Measurements from ENCODE around the gene S100A5.
"Not testable (repeated sequence)": the region's sequence is repeated elsewhere in the genome, so short reads cannot be mapped to it uniquely, and the experiment has no call there.

S100A5 gene

DNA sequence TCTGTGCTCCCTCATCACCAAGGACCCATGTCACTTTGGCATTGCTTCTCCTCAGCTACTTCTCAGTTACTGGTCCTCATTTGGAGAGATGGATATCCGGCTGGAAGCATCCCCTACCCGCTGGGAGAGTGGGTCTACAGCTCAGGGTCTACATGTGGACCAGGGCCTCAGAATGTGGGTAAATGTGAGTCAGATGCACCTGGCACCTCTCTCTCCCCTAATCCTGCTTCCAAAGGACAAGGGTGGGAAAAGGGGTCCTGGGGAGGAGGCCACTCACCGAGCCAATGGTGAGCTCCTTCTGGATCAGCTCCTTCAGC lies 5.9 kb downstream of the S100A5 start:
- Histone ChIP-seq H3K9ac (ENCODE audit: low read length) (no peak overlapping the region), H3K4me1 (ENCODE audit: control insufficient read depth, low read depth, low read length) (peaks cover 31% of the 10 kb centered on the region), H3K27me3 (ENCODE audit: control insufficient read depth, insufficient read depth, low read length) (peaks cover 6% of the 10 kb centered on the region), H3K4me3 (ENCODE audit: low read length) (no peak overlapping the region), H3K9me3 (ENCODE audit: control insufficient read depth, low read depth, low read length) (no peaks in the 10 kb centered on the region), H3K36me3 (ENCODE audit: control insufficient read depth, low read depth, low read length) (no peaks in the 10 kb centered on the region), H3K27ac (ENCODE audit: low read length) (no peak overlapping the region)

DNA sequence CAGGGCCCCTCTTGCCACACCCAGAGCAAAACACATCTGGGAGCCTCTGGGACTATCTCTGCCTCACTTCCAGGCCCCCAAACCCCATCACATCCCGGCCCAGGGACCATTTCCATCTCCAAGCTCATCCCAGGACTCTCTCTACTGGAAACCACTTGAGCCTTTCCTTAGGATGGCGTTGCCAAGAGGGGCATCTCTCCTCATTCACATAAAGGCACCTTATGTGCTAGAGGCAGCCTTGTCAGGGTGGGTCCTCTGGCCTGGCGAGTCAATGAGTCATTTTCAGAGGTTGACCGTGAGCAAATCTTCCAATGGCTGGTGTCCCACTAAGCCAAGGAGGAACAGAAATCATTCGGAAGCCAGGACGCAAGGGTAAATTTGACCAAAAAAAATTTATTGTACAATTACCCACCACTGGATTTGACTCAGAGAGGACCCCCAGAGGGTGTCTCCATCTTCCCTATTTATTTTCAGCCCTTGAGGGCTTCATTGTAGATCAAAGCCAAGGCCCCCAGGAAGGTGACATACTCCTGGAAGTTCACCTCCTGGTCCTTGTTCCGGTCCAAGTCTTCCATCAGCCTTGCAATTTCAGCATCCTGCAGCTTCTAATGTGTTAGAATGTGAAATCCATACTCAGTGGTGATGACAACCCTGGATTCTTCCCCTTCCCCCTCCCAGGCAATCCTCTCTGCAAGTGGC lies 6.4 kb downstream of the S100A5 start:
- H3K4me1 ChIP-seq (ENCODE audit: control insufficient read depth, low read depth, low read length) = peaks cover 31% of the 10 kb centered on the region

DNA sequence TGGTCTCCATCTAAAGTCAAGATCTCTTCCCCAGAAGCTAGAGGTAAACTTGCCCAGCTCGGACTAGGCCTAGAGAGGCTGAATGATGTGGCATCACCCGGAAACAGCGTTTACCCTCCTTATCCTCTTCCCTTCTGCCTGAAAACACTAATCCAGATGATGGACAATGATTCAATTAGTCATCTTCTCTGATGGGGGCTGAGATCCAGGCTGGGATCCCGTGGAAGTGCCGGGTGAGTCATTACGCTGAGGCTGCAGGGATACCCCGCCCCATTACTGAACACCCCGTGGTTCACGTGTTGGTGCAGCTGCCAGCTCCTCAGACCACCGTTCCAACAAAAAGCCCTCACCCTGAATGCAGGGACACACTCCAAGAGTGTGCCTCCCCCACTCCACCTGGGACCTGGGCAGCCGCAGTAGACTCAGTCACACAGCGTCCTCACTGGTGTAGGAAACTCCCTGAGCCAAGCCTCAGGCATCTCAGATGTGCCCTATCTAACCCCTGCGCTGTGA lies 7.0 kb downstream of the S100A5 start:
- Histone ChIP-seq H3K9ac (ENCODE audit: low read length) (no peak overlapping the region), H3K27ac (ENCODE audit: low read length) (no peak overlapping the region), H3K4me3 (ENCODE audit: low read length) (peak overlapping the region; percentile 38), H3K27me3 (ENCODE audit: control insufficient read depth, insufficient read depth, low read length) (peaks cover 6% of the 10 kb centered on the region), H3K9me3 (ENCODE audit: control insufficient read depth, low read depth, low read length) (no peaks in the 10 kb centered on the region), H3K4me1 (ENCODE audit: control insufficient read depth, low read depth, low read length) (peaks cover 31% of the 10 kb centered on the region), H3K36me3 (ENCODE audit: control insufficient read depth, low read depth, low read length) (no peaks in the 10 kb centered on the region)

More for the DNA sequence above, 6.4 kb downstream of the S100A5 start:
- no peaks in the 10 kb centered on the region for H3K36me3 ChIP-seq (ENCODE audit: control insufficient read depth, low read depth, low read length)
- no peak overlapping the region for H3K9ac ChIP-seq (ENCODE audit: low read length)
- H3K9me3 ChIP-seq (ENCODE audit: control insufficient read depth, low read depth, low read length) = no peaks in the 10 kb centered on the region
- no peak overlapping the region for H3K4me3 ChIP-seq (ENCODE audit: low read length)
- peaks cover 6% of the 10 kb centered on the region for H3K27me3 ChIP-seq (ENCODE audit: control insufficient read depth, insufficient read depth, low read length)
- no peak overlapping the region for H3K27ac ChIP-seq (ENCODE audit: low read length)

DNA sequence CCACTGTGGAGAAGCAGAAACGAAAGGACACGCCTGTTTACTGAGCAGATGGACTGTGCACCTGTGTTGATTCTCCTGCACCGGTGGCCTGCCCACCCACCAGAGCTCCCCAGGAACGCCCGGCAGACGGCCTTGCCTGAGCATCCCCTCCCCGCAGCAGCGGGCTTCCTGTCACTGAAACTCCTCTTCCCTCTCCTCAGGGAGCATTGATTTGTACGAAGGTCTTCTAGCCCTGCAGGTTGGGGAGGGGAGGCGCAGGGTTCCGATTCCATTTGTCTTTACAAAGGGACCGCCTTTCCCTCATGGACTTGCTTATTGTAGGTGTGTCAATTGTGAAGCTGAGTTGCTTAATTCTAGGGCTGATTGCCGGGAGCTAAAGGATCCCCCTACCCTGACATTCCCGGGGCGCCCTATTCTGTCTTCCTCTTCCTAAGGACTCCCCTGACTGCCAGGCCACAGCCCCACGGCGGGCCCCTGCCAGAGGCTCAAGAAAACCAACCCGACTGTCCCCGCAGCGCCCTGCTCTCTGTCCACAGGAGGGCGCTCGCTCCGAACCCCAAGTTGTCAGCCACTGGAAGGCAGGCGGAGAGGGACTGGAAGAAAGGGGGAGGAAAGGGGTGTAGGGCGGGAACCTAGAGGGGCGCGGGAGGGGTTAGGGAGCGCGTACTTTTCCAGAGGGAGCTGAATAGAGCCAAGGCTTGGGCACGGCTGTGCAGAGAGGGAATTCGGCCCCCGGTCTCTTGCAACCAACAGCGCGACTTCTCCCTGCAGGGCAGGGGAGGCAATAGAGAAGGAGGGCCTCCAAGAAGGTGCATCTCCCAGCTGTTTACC lies 7.8 kb downstream of the S100A5 start:
- H3K27me3 ChIP-seq (ENCODE audit: control insufficient read depth, insufficient read depth, low read length) = peaks cover 6% of the 10 kb centered on the region
- no peaks in the 10 kb centered on the region for H3K9me3 ChIP-seq (ENCODE audit: control insufficient read depth, low read depth, low read length)
- H3K27ac ChIP-seq (ENCODE audit: low read length) = no peak overlapping the region
- peaks cover 29% of the 10 kb centered on the region for H3K4me1 ChIP-seq (ENCODE audit: control insufficient read depth, low read depth, low read length)
- H3K36me3 ChIP-seq (ENCODE audit: control insufficient read depth, low read depth, low read length) = no peaks in the 10 kb centered on the region
- no peak overlapping the region for H3K9ac ChIP-seq (ENCODE audit: low read length)
- peak overlapping the region; percentile 38 for H3K4me3 ChIP-seq (ENCODE audit: low read length)

DNA sequence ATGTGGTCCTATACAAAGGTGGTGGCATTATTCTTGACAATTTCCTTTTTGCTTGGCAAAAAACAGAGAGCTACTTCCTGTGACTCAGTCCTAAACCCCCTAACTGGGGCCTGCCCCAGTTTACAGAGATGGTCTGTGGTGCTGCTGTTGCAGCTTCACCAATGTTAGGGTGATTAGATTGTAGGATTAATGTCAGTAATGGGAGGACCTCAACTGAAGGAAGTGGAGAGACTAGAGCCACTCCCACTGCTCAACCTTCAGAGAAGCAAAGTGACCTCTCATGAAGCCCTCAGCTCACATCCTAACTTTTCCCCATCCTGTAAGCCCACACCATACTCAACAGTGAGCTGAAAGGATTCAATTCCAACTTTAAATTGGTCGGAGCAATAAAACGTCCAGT lies 8.6 kb downstream of the S100A5 start:
- Histone ChIP-seq H3K4me1 (ENCODE audit: control insufficient read depth, low read depth, low read length) (peaks cover 31% of the 10 kb centered on the region), H3K4me3 (ENCODE audit: low read length) (no peak overlapping the region), H3K9ac (ENCODE audit: low read length) (no peak overlapping the region), H3K27ac (ENCODE audit: low read length) (no peak overlapping the region), H3K9me3 (ENCODE audit: control insufficient read depth, low read depth, low read length) (no peaks in the 10 kb centered on the region), H3K27me3 (ENCODE audit: control insufficient read depth, insufficient read depth, low read length) (peaks cover 6% of the 10 kb centered on the region), H3K36me3 (ENCODE audit: control insufficient read depth, low read depth, low read length) (no peaks in the 10 kb centered on the region)

DNA sequence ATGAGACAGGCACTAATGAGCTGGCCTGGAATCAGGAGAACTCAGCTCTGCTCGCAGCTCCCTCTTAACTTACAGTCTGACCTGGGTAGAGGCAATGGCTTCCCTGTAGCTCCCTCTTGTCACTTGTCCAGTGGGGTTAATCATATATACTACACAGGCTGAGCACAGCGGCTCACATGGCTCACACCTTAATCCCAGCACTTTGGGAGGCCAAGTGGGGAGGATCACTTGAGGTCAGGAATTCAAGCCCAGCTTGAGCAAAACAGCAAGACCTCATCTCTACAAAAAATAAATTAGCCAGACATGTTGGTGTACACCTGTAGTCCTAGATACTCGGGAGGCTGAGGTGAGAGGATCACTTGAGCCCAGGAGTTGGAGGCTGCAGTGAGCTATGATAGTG lies 9.1 kb downstream of the S100A5 start:
- Histone ChIP-seq H3K4me3 (ENCODE audit: low read length) (no peak overlapping the region), H3K36me3 (ENCODE audit: control insufficient read depth, low read depth, low read length) (no peaks in the 10 kb centered on the region), H3K9ac (ENCODE audit: low read length) (no peak overlapping the region), H3K27me3 (ENCODE audit: control insufficient read depth, insufficient read depth, low read length) (peaks cover 6% of the 10 kb centered on the region), H3K27ac (ENCODE audit: low read length) (no peak overlapping the region), H3K4me1 (ENCODE audit: control insufficient read depth, low read depth, low read length) (peaks cover 31% of the 10 kb centered on the region), H3K9me3 (ENCODE audit: control insufficient read depth, low read depth, low read length) (no peaks in the 10 kb centered on the region)

DNA sequence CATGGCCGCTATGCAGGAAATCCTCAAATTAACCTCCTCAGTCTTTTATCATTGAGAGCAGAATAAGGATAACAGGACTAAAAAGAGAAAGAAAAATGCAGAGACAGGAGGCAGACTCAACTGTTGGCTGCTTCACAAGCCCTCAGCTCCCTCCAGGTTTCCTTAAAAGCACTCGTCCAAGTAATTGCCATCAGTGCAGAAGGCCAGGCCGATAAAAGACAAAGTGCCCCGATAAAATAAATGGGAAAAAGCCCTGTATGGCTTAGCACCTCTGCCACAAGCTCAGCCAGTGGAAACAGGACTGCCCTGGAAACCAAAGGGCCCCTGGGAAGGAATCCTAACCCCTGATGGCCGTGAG lies 13.1 kb downstream of the S100A5 start:
- peaks cover 15% of the 10 kb centered on the region for H3K4me1 ChIP-seq (ENCODE audit: control insufficient read depth, low read depth, low read length)
- no peaks in the 10 kb centered on the region for H3K9me3 ChIP-seq (ENCODE audit: control insufficient read depth, low read depth, low read length)
- H3K9ac ChIP-seq (ENCODE audit: low read length) = no peak overlapping the region
- no peak overlapping the region for H3K27ac ChIP-seq (ENCODE audit: low read length)
- no peak overlapping the region for H3K4me3 ChIP-seq (ENCODE audit: low read length)
- H3K27me3 ChIP-seq (ENCODE audit: control insufficient read depth, insufficient read depth, low read length) = no peaks in the 10 kb centered on the region
- H3K36me3 ChIP-seq (ENCODE audit: control insufficient read depth, low read depth, low read length) = no peaks in the 10 kb centered on the region

DNA sequence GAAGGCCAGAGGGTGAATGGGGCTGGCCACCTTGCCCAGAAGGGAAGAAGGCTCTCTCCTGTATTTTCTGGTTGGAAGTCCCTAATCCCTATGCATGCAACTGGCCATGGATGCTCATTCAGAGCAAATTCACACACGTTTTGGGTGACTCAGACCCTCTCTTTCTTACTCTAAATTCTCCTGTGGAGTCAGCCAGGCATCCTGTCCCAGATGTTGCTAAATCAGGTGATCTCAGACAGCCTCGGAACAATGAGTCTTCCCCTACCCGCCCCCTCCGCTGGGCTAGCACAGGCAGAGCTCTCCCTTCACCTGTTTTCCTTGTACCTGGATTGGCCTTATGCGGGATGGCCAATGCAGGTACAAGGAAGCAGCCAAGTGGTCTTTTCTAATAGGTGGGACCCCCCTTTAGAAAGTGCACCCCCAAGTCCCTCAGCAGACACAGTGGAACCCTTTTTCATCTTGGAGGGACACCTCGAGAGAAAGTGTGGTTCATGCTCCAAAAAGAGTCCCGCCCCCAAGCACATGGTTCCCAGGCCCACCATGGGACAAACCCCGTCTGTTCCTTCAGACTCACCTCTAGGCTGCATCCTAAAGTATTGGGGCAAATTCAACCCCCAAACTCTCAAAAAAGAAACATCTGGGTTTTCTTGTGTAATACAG lies 13.6 kb downstream of the S100A5 start:
- H3K4me1 ChIP-seq (ENCODE audit: control insufficient read depth, low read depth, low read length) = peaks cover 10% of the 10 kb centered on the region
- H3K9ac ChIP-seq (ENCODE audit: low read length) = no peak overlapping the region
- no peak overlapping the region for H3K4me3 ChIP-seq (ENCODE audit: low read length)
- no peaks in the 10 kb centered on the region for H3K9me3 ChIP-seq (ENCODE audit: control insufficient read depth, low read depth, low read length)
- no peak overlapping the region for H3K27ac ChIP-seq (ENCODE audit: low read length)
- no peaks in the 10 kb centered on the region for H3K27me3 ChIP-seq (ENCODE audit: control insufficient read depth, insufficient read depth, low read length)
- H3K36me3 ChIP-seq (ENCODE audit: control insufficient read depth, low read depth, low read length) = no peaks in the 10 kb centered on the region

DNA sequence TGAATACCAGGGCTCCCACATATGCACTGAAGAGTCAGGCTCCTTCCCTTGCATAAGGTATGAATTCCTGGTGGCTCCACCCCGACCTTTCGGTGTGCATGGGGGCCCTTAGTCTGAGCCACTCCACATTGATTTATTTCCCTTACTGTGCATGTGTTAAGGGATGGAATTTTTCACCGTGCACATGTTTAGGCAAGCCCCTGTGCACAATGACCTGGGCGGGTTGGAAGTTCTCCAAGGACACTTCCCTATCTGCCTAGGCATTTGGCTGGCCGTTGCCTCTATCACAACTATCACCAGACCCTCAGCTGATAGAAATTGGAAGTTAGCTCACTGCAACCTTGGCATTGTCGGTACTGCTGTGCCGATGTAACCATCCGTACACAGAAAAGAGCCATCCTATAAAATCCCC lies 14.6 kb downstream of the S100A5 start:
- Histone ChIP-seq H3K27ac (ENCODE audit: low read length) (no peak overlapping the region), H3K4me1 (ENCODE audit: control insufficient read depth, low read depth, low read length) (peaks cover 8% of the 10 kb centered on the region), H3K27me3 (ENCODE audit: control insufficient read depth, insufficient read depth, low read length) (no peaks in the 10 kb centered on the region), H3K4me3 (ENCODE audit: low read length) (no peak overlapping the region), H3K9me3 (ENCODE audit: control insufficient read depth, low read depth, low read length) (no peaks in the 10 kb centered on the region), H3K36me3 (ENCODE audit: control insufficient read depth, low read depth, low read length) (no peaks in the 10 kb centered on the region), H3K9ac (ENCODE audit: low read length) (no peak overlapping the region)

DNA sequence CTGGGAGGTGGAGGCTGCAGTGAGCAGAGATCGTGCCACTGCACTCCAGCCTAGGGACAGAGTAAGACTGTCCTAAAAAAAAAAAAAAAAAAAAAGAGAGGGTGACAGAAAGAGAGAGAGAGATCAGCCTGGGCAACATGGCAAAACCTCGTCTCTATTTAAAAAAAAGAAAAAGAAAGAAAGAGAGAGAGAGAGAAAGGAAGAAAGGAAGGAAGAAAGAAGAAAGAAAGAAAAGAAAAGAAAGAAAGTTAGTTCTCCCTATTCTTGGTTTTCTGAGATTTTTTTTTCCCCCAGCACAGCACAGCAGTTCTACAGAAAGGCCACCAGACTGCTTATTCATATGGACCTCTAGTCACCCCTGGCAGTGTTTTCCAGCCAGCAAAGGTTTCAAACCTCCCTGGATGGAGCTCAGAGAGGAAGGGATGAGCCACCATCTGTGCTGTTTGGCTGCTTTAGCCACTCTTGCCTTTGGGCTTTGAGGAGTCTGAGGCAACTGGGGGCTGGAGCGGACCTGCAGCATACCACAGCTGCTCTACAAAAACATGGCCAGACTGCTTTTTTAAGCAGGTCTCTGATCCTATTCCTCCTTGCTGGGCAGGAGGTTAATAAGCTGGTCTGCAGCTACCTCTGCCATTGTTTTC lies 15.5 kb downstream of the S100A5 start:
- no peaks in the 10 kb centered on the region for H3K9me3 ChIP-seq (ENCODE audit: control insufficient read depth, low read depth, low read length)
- no peak overlapping the region for H3K9ac ChIP-seq (ENCODE audit: low read length)
- no peak overlapping the region for H3K4me3 ChIP-seq (ENCODE audit: low read length)
- H3K36me3 ChIP-seq (ENCODE audit: control insufficient read depth, low read depth, low read length) = no peaks in the 10 kb centered on the region
- H3K4me1 ChIP-seq (ENCODE audit: control insufficient read depth, low read depth, low read length) = peaks cover 14% of the 10 kb centered on the region
- no peak overlapping the region for H3K27ac ChIP-seq (ENCODE audit: low read length)
- no peaks in the 10 kb centered on the region for H3K27me3 ChIP-seq (ENCODE audit: control insufficient read depth, insufficient read depth, low read length)

DNA sequence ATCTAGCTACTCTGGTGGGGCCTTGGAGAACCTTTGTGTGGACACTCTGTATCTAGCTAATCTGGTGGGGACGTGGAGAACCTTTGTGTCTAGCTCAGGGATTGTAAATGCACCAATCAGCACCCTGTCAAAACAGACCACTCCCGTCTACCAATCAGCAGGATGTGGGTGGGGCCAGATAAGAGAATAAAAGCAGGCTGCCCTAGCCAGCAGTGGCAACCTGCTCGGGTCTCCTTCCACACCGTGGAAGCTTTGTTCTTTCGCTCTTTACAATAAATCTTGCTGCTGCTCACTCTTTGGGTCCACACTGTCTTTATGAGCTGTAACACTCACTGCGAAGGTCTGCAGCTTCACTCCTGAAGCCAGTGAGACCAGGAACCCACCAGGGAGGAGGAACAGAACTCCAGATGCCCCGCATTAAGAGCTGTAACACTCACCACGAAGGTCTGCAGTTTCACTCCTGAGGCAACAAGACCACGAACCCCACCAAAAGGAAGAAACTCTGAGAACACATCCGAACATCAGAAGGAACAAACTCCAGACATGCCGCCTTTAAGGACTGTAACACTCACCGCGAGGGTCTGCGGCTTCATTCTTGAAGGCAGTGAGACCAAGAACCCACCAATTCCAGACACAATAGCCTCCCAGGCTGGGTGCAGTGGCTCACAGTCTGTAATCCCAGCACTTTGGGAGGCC lies 18.2 kb downstream of the S100A5 start:
- not testable (repeated sequence) for H3K27me3 ChIP-seq (ENCODE audit: control insufficient read depth, insufficient read depth, low read length); H3K36me3 ChIP-seq (ENCODE audit: control insufficient read depth, low read depth, low read length); H3K27ac ChIP-seq (ENCODE audit: low read length); H3K9me3 ChIP-seq (ENCODE audit: control insufficient read depth, low read depth, low read length); H3K9ac ChIP-seq (ENCODE audit: low read length); H3K4me3 ChIP-seq (ENCODE audit: low read length)
- peaks cover 15% of the 10 kb centered on the region for H3K4me1 ChIP-seq (ENCODE audit: control insufficient read depth, low read depth, low read length)
